Left cardiac atrium (tissue), 4 donors: ENCODE data around the gene TBX6. TPM values are rescaled to one million over a fixed set of nuclear protein-coding genes. Genes with fewer than 3 reads are reported as not detected.

Source experiments
- ATAC-seq, 2 donors: fragments of 200-7000 bp; cut with Tn5 transposase; one replicate each; pipeline ENCODE4 v1.9.1; 2020; ENCODE audit warnings: mild to moderate bottlenecking in 2 of 2, moderate library complexity in 2 of 2
- DNase-seq: peaks from one replicate; pipeline ENCODE4 v3.0.0-alpha.2; 2020
- intact Hi-C, 2 donors: fragments of 100-400 bp; cut with DNase I; formaldehyde crosslinking; loops; one replicate each; pipeline versions ENCODE4 v1.14.1 to v1.15.1; 2022 to 2023
- total RNA-seq, 2 donors: library from RNA; stranded (reverse); fragmentation: NEBNext Ultra II Directional; extraction: Animal tissue kit (Norgen Biotek cat#: 25700); gene quantifications; one replicate each; pipeline ENCODE4 v1.2.1, GENCODE V29; 2021
- donor health status: DM: no; HTN: yes; CAD: no.
- donor health status: DM: no; HTN: yes; CAD: no; lungs with severe emphysema.
- donor health status: DM: yes; HTN: yes; CAD: no.
- donor health status: Dilated cardiomyopathy.

TBX6 gene
- total RNA-seq, 2 donors from 2014 or later = 0.55 to 0.80 TPM

GRCh38 chr16:30090610-30091331, 953 bp downstream of the TBX6 start:
- intact Hi-C loops = loop anchor here in 1 of 2 donors (10.0 kb wide), 3 partner anchors 46 to 564 kb away; partner anchors contain the start of genes FBRS, PRR14 and ZNF771
- ATAC-seq (no peak), DNase-seq (no peak)

GRCh38 chr16:30088832-30089624, 2.7 kb downstream of the TBX6 start:
- ATAC-seq (no peak), DNase-seq (no peak)
- intact Hi-C loops = no loop called here

- no peak for ATAC-seq
- intact Hi-C loops = no loop called here
- no peak for DNase-seq
Measured at GRCh38 chr16:30088237-30088831, 3.4 kb downstream of the TBX6 start.

- DNase-seq (no peak), ATAC-seq (no peak)
- intact Hi-C loops = no loop called here
Measured at GRCh38 chr16:30087181-30087898, 4.4 kb downstream of the TBX6 start.

GRCh38 chr16:30086291-30087140, 5.2 kb downstream of the TBX6 start:
- no peak for ATAC-seq
- intact Hi-C loops = no loop called here
- DNase-seq = no peak

- intact Hi-C loops = no loop called here
- DNase-seq (no peak), ATAC-seq (no peak)
Measured at GRCh38 chr16:30085820-30086219, 5.9 kb downstream of the TBX6 start.

GRCh38 chr16:30085247-30085646, 6.5 kb downstream of the TBX6 start:
- ATAC-seq (peak; percentile 21 to 74), DNase-seq (no peak)
- intact Hi-C loops = no loop called here

- ATAC-seq (peak; percentile 8 to 76), DNase-seq (peak; percentile 63)
- intact Hi-C loops = no loop called here
Measured at GRCh38 chr16:30084816-30085159, 6.9 kb downstream of the TBX6 start.

GRCh38 chr16:30084096-30084815, 7.5 kb downstream of the TBX6 start:
- ATAC-seq (no peak), DNase-seq (no peak)
- intact Hi-C loops = no loop called here

GRCh38 chr16:30083216-30084055, 8.3 kb downstream of the TBX6 start:
- intact Hi-C loops = no loop called here
- ATAC-seq = no peak
- DNase-seq = no peak

- DNase-seq = no peak
- ATAC-seq = no peak
- intact Hi-C loops = no loop called here
Measured at GRCh38 chr16:30082545-30083090, 9.1 kb downstream of the TBX6 start.

GRCh38 chr16:30079480-30079879, 12.2 kb downstream of the TBX6 start:
- ATAC-seq = no peak
- intact Hi-C loops = no loop called here
- DNase-seq = no peak

GRCh38 chr16:30078744-30079143, 13.0 kb downstream of the TBX6 start:
- ATAC-seq (no peak), DNase-seq (no peak)
- intact Hi-C loops = no loop called here

GRCh38 chr16:30077656-30078055, 14.1 kb downstream of the TBX6 start:
- ATAC-seq (no peak), DNase-seq (no peak)
- intact Hi-C loops = no loop called here

GRCh38 chr16:30076276-30076791, 15.4 kb downstream of the TBX6 start:
- intact Hi-C loops = no loop called here
- ATAC-seq (peak; percentile 17 to 19), DNase-seq (no peak)

- DNase-seq (peak; percentile 94), ATAC-seq (peak; percentile 96 to 97)
- intact Hi-C loops = no loop called here
Measured at GRCh38 chr16:30075503-30076275, 16.0 kb downstream of the TBX6 start, which contains the start of gene PPP4C. TSS of gene PPP4C (plus strand) at chr16:30075994. CDS start at chr16:30076378, 384 bp downstream.
